ENCODE results near the gene ZNF469. TPM values are rescaled to one million over a fixed set of nuclear protein-coding genes. Genes with fewer than 3 reads are reported as not detected.

The ZNF469 gene
- total and polyA plus RNA-seq, 2 donors (not counting 3 experiments of a cell fraction or from before 2014, with no cell fraction given): 0.90 to 5.7 TPM

- Histone ChIP-seq H3K9me1 (replicated peaks; ENCODE audit: control insufficient read depth, extremely low read depth, insufficient read depth, low read length) (no peaks in the 10 kb centered on the region), H2AFZ (ENCODE audit: low read depth, low read length) (no peak overlapping the region), H3K79me2 (ENCODE audit: control insufficient read depth, insufficient read depth, low read length) (no peaks in the 10 kb centered on the region), H3K36me3 (ENCODE audit: control insufficient read depth in 2 of 2, extremely low read depth in 1 of 2, insufficient read depth in 2 of 2, low read length in 2 of 2) (no peaks in the 10 kb centered on the region), H3K9ac (replicated peaks; ENCODE audit: extremely low read depth, insufficient read depth, low read length) (no peak overlapping the region), H3K4me1 (ENCODE audit: control insufficient read depth, extremely low read depth, insufficient read depth, low read length) (no peaks in the 10 kb centered on the region), H3K27me3 (ENCODE audit: control insufficient read depth in 2 of 2, insufficient read depth in 2 of 2, low read length in 2 of 2) (no peaks in the 10 kb centered on the region), H3K4me2 (ENCODE audit: insufficient read depth, low read length) (no peak overlapping the region), H3K27ac (ENCODE audit: insufficient read depth, low read depth, low read length) (no peak overlapping the region), H3K9me3 (replicated peaks; ENCODE audit: control insufficient read depth, insufficient read depth, low read length) (no peaks in the 10 kb centered on the region), H3K4me3 (replicated peaks in 1 of 3; ENCODE audit: insufficient read depth in 1 of 3, low read depth in 1 of 3, low read length in 3 of 3) (no peak overlapping the region), H4K20me1 (replicated peaks; ENCODE audit: control insufficient read depth, extremely low read depth, insufficient read depth, low read length) (no peaks in the 10 kb centered on the region)
- dilution Hi-C loops (cut with MboI; ENCODE audit: extremely low pct_ligation_motif_present, low sequenced_read_pairs) (no loop called here), intact Hi-C loops (cut with micrococcal nuclease) (no loop called here)
- no TSS peak for BruUV-seq (replicated peaks)
- ChIA-PET CTCF (no interaction called here), POLR2A (no interaction called here)
- FAIRE-seq (no peak), DNase-seq (ENCODE audit: low read depth, low spot score) (no peak)
- TF ChIP-seq JUN (IDR thresholded peaks at IDR 0.05; ENCODE audit: borderline replicate concordance, insufficient read depth, insufficient read length, low read depth) (no peak), CTCF (IDR thresholded peaks at IDR 0.05; ENCODE audit: extremely low read depth in 1 of 2, insufficient read depth in 1 of 2, low read depth in 1 of 2, low read length in 2 of 2) (no peak), FOS (IDR thresholded peaks at IDR 0.05; ENCODE audit: borderline replicate concordance, insufficient read depth, low read length) (no peak)
These were observed 29.5 kb upstream of the ZNF469 start for GRCh38 chr16:88353232-88353631.

GRCh38 chr16:88353691-88354090 is 29.1 kb upstream of the ZNF469 start:
- DNase-seq (ENCODE audit: low read depth, low spot score) (no peak), FAIRE-seq (no peak)
- Histone ChIP-seq H3K4me1 (ENCODE audit: control insufficient read depth, extremely low read depth, insufficient read depth, low read length) (no peaks in the 10 kb centered on the region), H3K9me1 (replicated peaks; ENCODE audit: control insufficient read depth, extremely low read depth, insufficient read depth, low read length) (no peaks in the 10 kb centered on the region), H3K9ac (replicated peaks; ENCODE audit: extremely low read depth, insufficient read depth, low read length) (no peak overlapping the region), H3K9me3 (replicated peaks; ENCODE audit: control insufficient read depth, insufficient read depth, low read length) (no peaks in the 10 kb centered on the region), H3K36me3 (ENCODE audit: control insufficient read depth in 2 of 2, extremely low read depth in 1 of 2, insufficient read depth in 2 of 2, low read length in 2 of 2) (no peaks in the 10 kb centered on the region), H3K79me2 (ENCODE audit: control insufficient read depth, insufficient read depth, low read length) (no peaks in the 10 kb centered on the region), H3K4me2 (ENCODE audit: insufficient read depth, low read length) (no peak overlapping the region), H4K20me1 (replicated peaks; ENCODE audit: control insufficient read depth, extremely low read depth, insufficient read depth, low read length) (no peaks in the 10 kb centered on the region), H3K27me3 (ENCODE audit: control insufficient read depth in 2 of 2, insufficient read depth in 2 of 2, low read length in 2 of 2) (no peaks in the 10 kb centered on the region), H3K27ac (ENCODE audit: insufficient read depth, low read depth, low read length) (no peak overlapping the region), H2AFZ (ENCODE audit: low read depth, low read length) (no peak overlapping the region), H3K4me3 (replicated peaks in 1 of 3; ENCODE audit: insufficient read depth in 1 of 3, low read depth in 1 of 3, low read length in 3 of 3) (no peak overlapping the region)
- ChIA-PET CTCF (no interaction called here), POLR2A (no interaction called here)
- intact Hi-C loops (cut with micrococcal nuclease) (no loop called here), dilution Hi-C loops (cut with MboI; ENCODE audit: extremely low pct_ligation_motif_present, low sequenced_read_pairs) (no loop called here)
- BruUV-seq (replicated peaks): no TSS peak
- no peak for TF ChIP-seq MYC (IDR thresholded peaks at IDR 0.05; ENCODE audit: low read depth, low read length)
